ENCODE measurements around the gene RFC4. TPM values are rescaled to one million over a fixed set of nuclear protein-coding genes. Genes with fewer than 3 reads are reported as not detected.

Gene RFC4
- total and polyA plus RNA-seq, 9 of the 15 experiments (the other 6 are each of a cell fraction or from before 2014, with no cell fraction given) = 105 to 227 (median 180) TPM

- TF ChIP-seq ZNF311 (CRISPR knock-in tag; IDR thresholded peaks at IDR 0.05) (no peak), FOXJ3 (CRISPR knock-in tag; IDR thresholded peaks at IDR 0.05) (no peak), ZFP36 (IDR thresholded peaks at IDR 0.05; ENCODE audit: low read depth, low read length, partially characterized antibody) (no peak), RBM15 (IDR thresholded peaks at IDR 0.05; ENCODE audit: insufficient read depth, low read length) (no peak), USF2 (CRISPR knock-in tag; IDR thresholded peaks at IDR 0.05) (0 out of 2 replicates have a peak, but pooled peaks have one; percentile 7), ZNF175 (CRISPR knock-in tag; IDR thresholded peaks at IDR 0.05; ENCODE audit: low read depth) (no peak), NFE2 (IDR thresholded peaks at IDR 0.05; ENCODE audit: low read depth) (no peak), SIN3A (IDR thresholded peaks at IDR 0.05; ENCODE audit: borderline replicate concordance in 2 of 2, control insufficient read depth in 1 of 2, low read depth in 2 of 2, low read length in 2 of 2) (peak; percentile 73 to 87), U2AF1 (optimal IDR thresholded peaks at IDR 0.05; ENCODE audit: low read depth, low read length) (peak; percentile 37), POLR3A (IDR thresholded peaks at IDR 0.05; ENCODE audit: borderline replicate concordance, extremely low read depth, insufficient read depth, insufficient read length) (no peak), ZBTB7A (IDR thresholded peaks at IDR 0.05; ENCODE audit: borderline replicate concordance, control insufficient read depth, low read depth, low read length) (peak; percentile 32; the same call in 1 of the 2 replicates), E4F1 (CRISPR knock-in tag; IDR thresholded peaks at IDR 0.05; ENCODE audit: borderline replicate concordance) (no peak), ADNP (tag; IDR thresholded peaks at IDR 0.05) (no peak), TEAD1 (CRISPR knock-in tag; IDR thresholded peaks at IDR 0.05) (peak; percentile 82 to 97), ZNF280B (CRISPR knock-in tag; IDR thresholded peaks at IDR 0.05) (no peak), HNRNPH1 (optimal IDR thresholded peaks at IDR 0.05; ENCODE audit: low read depth, low read length) (no peak), ZNF77 (CRISPR knock-in tag; IDR thresholded peaks at IDR 0.05) (no peak), CBFA2T2 (conservative IDR thresholded peaks at IDR 0.05) (no peak), ZNF253 (CRISPR knock-in tag; conservative IDR thresholded peaks at IDR 0.05) (no peak)
- TF ChIP-seq, protein P1, sequence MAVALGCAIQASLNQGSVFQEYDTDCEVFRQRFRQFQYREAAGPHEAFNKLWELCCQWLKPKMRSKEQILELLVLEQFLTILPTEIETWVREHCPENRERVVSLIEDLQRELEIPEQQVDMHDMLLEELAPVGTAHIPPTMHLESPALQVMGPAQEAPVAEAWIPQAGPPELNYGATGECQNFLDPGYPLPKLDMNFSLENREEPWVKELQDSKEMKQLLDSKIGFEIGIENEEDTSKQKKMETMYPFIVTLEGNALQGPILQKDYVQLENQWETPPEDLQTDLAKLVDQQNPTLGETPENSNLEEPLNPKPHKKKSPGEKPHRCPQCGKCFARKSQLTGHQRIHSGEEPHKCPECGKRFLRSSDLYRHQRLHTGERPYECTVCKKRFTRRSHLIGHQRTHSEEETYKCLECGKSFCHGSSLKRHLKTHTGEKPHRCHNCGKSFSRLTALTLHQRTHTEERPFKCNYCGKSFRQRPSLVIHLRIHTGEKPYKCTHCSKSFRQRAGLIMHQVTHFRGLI (CRISPR knock-in tag; IDR thresholded peaks at IDR 0.05) = peak; percentile 93; the same call in 1 of the 2 replicates
- TF ChIP-seq, protein P2, sequence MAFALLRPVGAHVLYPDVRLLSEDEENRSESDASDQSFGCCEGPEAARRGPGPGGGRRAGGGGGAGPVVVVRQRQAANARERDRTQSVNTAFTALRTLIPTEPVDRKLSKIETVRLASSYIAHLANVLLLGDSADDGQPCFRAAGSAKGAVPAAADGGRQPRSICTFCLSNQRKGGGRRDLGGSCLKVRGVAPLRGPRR (CRISPR knock-in tag; IDR thresholded peaks at IDR 0.05) = no peak
Measured at GRCh38 chr3:186783058-186783730, 23.1 kb downstream of the RFC4 start, which contains the start of gene EIF4A2 (continued).

All from K562 (cell line).